WTC11 (cell line): ENCODE results near the gene PBX3. TPM values are rescaled to one million over a fixed set of nuclear protein-coding genes. Genes with fewer than 3 reads are reported as not detected.

Source experiments
- ATAC-seq: fragments of 200-7000 bp; cut with Tn5 transposase; 2 replicates; pipeline ENCODE4 v1.10.0; 2021; ENCODE audit warnings: mild to moderate bottlenecking, moderate library complexity
- CTCF ChIA-PET: fragments of 300-600 bp; sonication (Branson Sonifier 250); formaldehyde crosslinking; loops from one replicate; lab custom pipeline; 2021; ENCODE audit warnings: antibody characterized with exemption; lab: Charles Lee
- POLR2A ChIA-PET: fragments of 350-600 bp; sonication (Branson Sonifier 250); formaldehyde crosslinking; loops from one replicate; lab custom pipeline; 2021; ENCODE audit warnings: antibody characterized with exemption; lab: Charles Lee
- DNase-seq: peaks from one replicate; pipeline ENCODE4 v3.0.0; 2021; ENCODE audit warnings: low spot score
- H3K27ac Mint-ChIP-seq: 2 replicates; pipeline ENCODE4 v1.8.0; 2021; ENCODE audit warnings: mixed read lengths
- H3K27me3 Mint-ChIP-seq: 2 replicates; pipeline ENCODE4 v1.8.0; 2021; ENCODE audit warnings: low read depth, mild to moderate bottlenecking, moderate library complexity, mixed read lengths
- H3K36me3 Mint-ChIP-seq: 2 replicates; pipeline ENCODE4 v1.8.0; 2021; ENCODE audit warnings: mixed read lengths
- H3K4me1 Mint-ChIP-seq: 2 replicates; pipeline ENCODE4 v1.8.0; 2022; ENCODE audit warnings: mixed read lengths
- H3K4me3 Mint-ChIP-seq: 2 replicates; pipeline ENCODE4 v1.8.0; 2021; ENCODE audit warnings: mild to moderate bottlenecking, moderate library complexity, mixed read lengths
- H3K9me3 Mint-ChIP-seq: 2 replicates; pipeline ENCODE4 v1.8.0; 2021; ENCODE audit warnings: mixed read lengths
- ATF1 ChIP-seq: sonication (generic); formaldehyde crosslinking; IDR thresholded peaks from 2 replicates; pipeline ENCODE4 v1.8.1; 2023; ENCODE audit warnings: mild to moderate bottlenecking, moderate library complexity, missing genetic modification reagents
- ATF6 ChIP-seq: sonication (generic); formaldehyde crosslinking; IDR thresholded peaks from 2 replicates; pipeline ENCODE4 v1.8.1; 2023; ENCODE audit warnings: mild to moderate bottlenecking, missing genetic modification reagents
- CBFB ChIP-seq: sonication (generic); formaldehyde crosslinking; IDR thresholded peaks from 2 replicates; pipeline ENCODE4 v1.8.1; 2022; ENCODE audit warnings: mild to moderate bottlenecking, low read depth, missing genetic modification reagents
- ETV6 ChIP-seq: sonication (generic); formaldehyde crosslinking; IDR thresholded peaks from 2 replicates; pipeline ENCODE4 v1.8.1; 2022; ENCODE audit warnings: mild to moderate bottlenecking, missing genetic modification reagents
- FOXJ3 ChIP-seq: sonication (generic); formaldehyde crosslinking; IDR thresholded peaks from 2 replicates; pipeline ENCODE4 v1.9.0; 2021; ENCODE audit warnings: missing genetic modification reagents, mild to moderate bottlenecking, borderline replicate concordance
- HMGXB4 ChIP-seq: sonication (generic); formaldehyde crosslinking; IDR thresholded peaks from 2 replicates; pipeline ENCODE4 v1.8.1; 2023; ENCODE audit warnings: mild to moderate bottlenecking, moderate library complexity, missing genetic modification reagents
- KAT7 ChIP-seq: sonication (generic); formaldehyde crosslinking; IDR thresholded peaks from 2 replicates; pipeline ENCODE4 v1.8.1; 2023; ENCODE audit warnings: missing genetic modification reagents, mild to moderate bottlenecking, borderline replicate concordance
- NR2C2 ChIP-seq: sonication (generic); formaldehyde crosslinking; IDR thresholded peaks from 2 replicates; pipeline ENCODE4 v1.8.0; 2022; ENCODE audit warnings: mild to moderate bottlenecking, missing genetic modification reagents
- SOX15 ChIP-seq: fragments of 250-450 bp; sonication (Bioruptor Pico); IDR thresholded peaks from 2 replicates; pipeline ENCODE4 v1.9.0; 2021; ENCODE audit warnings: mild to moderate bottlenecking
- SP1 ChIP-seq: sonication (generic); formaldehyde crosslinking; conservative IDR thresholded peaks from 2 replicates; pipeline ENCODE4 v1.8.1; 2022; ENCODE audit warnings: missing genetic modification reagents
- USF2 ChIP-seq: sonication (generic); formaldehyde crosslinking; IDR thresholded peaks from 2 replicates; pipeline ENCODE4 v1.8.1; 2023; ENCODE audit warnings: mild to moderate bottlenecking, missing genetic modification reagents, moderate library complexity
- ZBTB21 ChIP-seq: sonication (generic); formaldehyde crosslinking; IDR thresholded peaks from 2 replicates; pipeline ENCODE4 v1.8.1; 2023; ENCODE audit warnings: mild to moderate bottlenecking, missing genetic modification reagents, borderline replicate concordance
- ZNF232 ChIP-seq: sonication (generic); formaldehyde crosslinking; IDR thresholded peaks from 2 replicates; pipeline ENCODE4 v1.8.0; 2022; ENCODE audit warnings: mild to moderate bottlenecking, missing genetic modification reagents
- ZNF317 ChIP-seq: sonication (generic); formaldehyde crosslinking; IDR thresholded peaks from 2 replicates; pipeline ENCODE4 v1.8.1; 2023; ENCODE audit warnings: low read depth, mild to moderate bottlenecking, moderate library complexity, missing genetic modification reagents, borderline replicate concordance
- ZNF423 ChIP-seq: fragments of 250-450 bp; sonication (Bioruptor Pico); IDR thresholded peaks from 2 replicates; pipeline ENCODE4 v2.1.2; 2022; ENCODE audit warnings: mild to moderate bottlenecking, moderate library complexity
- ZSCAN18 ChIP-seq: fragments of 250-450 bp; sonication (Bioruptor Pico); IDR thresholded peaks from 2 replicates; pipeline ENCODE4 v2.1.2; 2022; ENCODE audit warnings: mild to moderate bottlenecking, moderate library complexity
- total RNA-seq: library from RNA; stranded (reverse); gene quantifications from 3 replicates; pipeline ENCODE4 v1.2.3, GENCODE V29; 2021
- TF ChIP-seq, protein P1 (sequence below): sonication (generic); formaldehyde crosslinking; IDR thresholded peaks from 2 replicates; pipeline ENCODE4 v1.8.1; 2023; ENCODE audit warnings: mild to moderate bottlenecking, missing genetic modification reagents
- TF ChIP-seq, protein P2 (sequence below): fragments of 250-450 bp; sonication (Bioruptor Pico); IDR thresholded peaks from 2 replicates; pipeline ENCODE4 v1.9.0; 2021; ENCODE audit warnings: moderate library complexity, mild to moderate bottlenecking, inconsistent platforms, borderline replicate concordance
- TF ChIP-seq, protein P3 (sequence below): sonication (generic); formaldehyde crosslinking; IDR thresholded peaks from 2 replicates; pipeline ENCODE4 v1.8.0; 2023; ENCODE audit warnings: mild to moderate bottlenecking, missing genetic modification reagents
- TF ChIP-seq, protein P4 (sequence below): fragments of 250-450 bp; sonication (Bioruptor Pico); IDR thresholded peaks from 2 replicates; pipeline ENCODE4 v1.9.0; 2021; ENCODE audit warnings: mild to moderate bottlenecking

Gene PBX3
- total RNA-seq, 1 experiment from 2014 or later, result 48.5 TPM

- no peak for ATAC-seq
- H3K27me3 Mint-ChIP-seq, result no peaks in the 10 kb centered on the region; the same call in 1 of the 2 replicates
- POLR2A ChIA-PET, result no interaction called here
- peaks cover 19% of the 10 kb centered on the region for H3K36me3 Mint-ChIP-seq
- H3K9me3 Mint-ChIP-seq, result peaks cover 35% of the 10 kb centered on the region
- CTCF ChIA-PET, result no interaction called here
- TF ChIP-seq NR2C2 (CRISPR knock-in tag), result no peak
- TF ChIP-seq, protein P1, sequence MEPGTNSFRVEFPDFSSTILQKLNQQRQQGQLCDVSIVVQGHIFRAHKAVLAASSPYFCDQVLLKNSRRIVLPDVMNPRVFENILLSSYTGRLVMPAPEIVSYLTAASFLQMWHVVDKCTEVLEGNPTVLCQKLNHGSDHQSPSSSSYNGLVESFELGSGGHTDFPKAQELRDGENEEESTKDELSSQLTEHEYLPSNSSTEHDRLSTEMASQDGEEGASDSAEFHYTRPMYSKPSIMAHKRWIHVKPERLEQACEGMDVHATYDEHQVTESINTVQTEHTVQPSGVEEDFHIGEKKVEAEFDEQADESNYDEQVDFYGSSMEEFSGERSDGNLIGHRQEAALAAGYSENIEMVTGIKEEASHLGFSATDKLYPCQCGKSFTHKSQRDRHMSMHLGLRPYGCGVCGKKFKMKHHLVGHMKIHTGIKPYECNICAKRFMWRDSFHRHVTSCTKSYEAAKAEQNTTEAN (CRISPR knock-in tag), result no peak
- no peak for TF ChIP-seq ZNF317
- TF ChIP-seq ATF1 (CRISPR knock-in tag), result no peak
- no peak for TF ChIP-seq CBFB (CRISPR knock-in tag)
- TF ChIP-seq ZSCAN18 (CRISPR knock-in tag), result no peak
- TF ChIP-seq ETV6 (CRISPR knock-in tag), result no peak
- TF ChIP-seq SP1 (CRISPR knock-in tag), result no peak
- TF ChIP-seq, protein P2, sequence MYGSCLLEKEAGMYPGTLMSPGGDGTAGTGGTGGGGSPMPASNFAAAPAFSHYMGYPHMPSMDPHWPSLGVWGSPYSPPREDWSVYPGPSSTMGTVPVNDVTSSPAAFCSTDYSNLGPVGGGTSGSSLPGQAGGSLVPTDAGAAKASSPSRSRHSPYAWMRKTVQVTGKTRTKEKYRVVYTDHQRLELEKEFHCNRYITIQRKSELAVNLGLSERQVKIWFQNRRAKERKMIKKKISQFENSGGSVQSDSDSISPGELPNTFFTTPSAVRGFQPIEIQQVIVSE (CRISPR knock-in tag), result no peak
- TF ChIP-seq ZNF232 (CRISPR knock-in tag), result no peak
- TF ChIP-seq ZBTB21, result no peak
- no peak for TF ChIP-seq ZNF423
- no peak for TF ChIP-seq HMGXB4 (CRISPR knock-in tag)
- TF ChIP-seq KAT7, result no peak
- TF ChIP-seq, protein P3, sequence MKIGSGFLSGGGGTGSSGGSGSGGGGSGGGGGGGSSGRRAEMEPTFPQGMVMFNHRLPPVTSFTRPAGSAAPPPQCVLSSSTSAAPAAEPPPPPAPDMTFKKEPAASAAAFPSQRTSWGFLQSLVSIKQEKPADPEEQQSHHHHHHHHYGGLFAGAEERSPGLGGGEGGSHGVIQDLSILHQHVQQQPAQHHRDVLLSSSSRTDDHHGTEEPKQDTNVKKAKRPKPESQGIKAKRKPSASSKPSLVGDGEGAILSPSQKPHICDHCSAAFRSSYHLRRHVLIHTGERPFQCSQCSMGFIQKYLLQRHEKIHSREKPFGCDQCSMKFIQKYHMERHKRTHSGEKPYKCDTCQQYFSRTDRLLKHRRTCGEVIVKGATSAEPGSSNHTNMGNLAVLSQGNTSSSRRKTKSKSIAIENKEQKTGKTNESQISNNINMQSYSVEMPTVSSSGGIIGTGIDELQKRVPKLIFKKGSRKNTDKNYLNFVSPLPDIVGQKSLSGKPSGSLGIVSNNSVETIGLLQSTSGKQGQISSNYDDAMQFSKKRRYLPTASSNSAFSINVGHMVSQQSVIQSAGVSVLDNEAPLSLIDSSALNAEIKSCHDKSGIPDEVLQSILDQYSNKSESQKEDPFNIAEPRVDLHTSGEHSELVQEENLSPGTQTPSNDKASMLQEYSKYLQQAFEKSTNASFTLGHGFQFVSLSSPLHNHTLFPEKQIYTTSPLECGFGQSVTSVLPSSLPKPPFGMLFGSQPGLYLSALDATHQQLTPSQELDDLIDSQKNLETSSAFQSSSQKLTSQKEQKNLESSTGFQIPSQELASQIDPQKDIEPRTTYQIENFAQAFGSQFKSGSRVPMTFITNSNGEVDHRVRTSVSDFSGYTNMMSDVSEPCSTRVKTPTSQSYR, result no peak
- TF ChIP-seq FOXJ3 (CRISPR knock-in tag), result no peak
- TF ChIP-seq SOX15, result no peak
- TF ChIP-seq ATF6 (CRISPR knock-in tag), result no peak
- no peak for TF ChIP-seq USF2 (CRISPR knock-in tag)
- TF ChIP-seq, protein P4, sequence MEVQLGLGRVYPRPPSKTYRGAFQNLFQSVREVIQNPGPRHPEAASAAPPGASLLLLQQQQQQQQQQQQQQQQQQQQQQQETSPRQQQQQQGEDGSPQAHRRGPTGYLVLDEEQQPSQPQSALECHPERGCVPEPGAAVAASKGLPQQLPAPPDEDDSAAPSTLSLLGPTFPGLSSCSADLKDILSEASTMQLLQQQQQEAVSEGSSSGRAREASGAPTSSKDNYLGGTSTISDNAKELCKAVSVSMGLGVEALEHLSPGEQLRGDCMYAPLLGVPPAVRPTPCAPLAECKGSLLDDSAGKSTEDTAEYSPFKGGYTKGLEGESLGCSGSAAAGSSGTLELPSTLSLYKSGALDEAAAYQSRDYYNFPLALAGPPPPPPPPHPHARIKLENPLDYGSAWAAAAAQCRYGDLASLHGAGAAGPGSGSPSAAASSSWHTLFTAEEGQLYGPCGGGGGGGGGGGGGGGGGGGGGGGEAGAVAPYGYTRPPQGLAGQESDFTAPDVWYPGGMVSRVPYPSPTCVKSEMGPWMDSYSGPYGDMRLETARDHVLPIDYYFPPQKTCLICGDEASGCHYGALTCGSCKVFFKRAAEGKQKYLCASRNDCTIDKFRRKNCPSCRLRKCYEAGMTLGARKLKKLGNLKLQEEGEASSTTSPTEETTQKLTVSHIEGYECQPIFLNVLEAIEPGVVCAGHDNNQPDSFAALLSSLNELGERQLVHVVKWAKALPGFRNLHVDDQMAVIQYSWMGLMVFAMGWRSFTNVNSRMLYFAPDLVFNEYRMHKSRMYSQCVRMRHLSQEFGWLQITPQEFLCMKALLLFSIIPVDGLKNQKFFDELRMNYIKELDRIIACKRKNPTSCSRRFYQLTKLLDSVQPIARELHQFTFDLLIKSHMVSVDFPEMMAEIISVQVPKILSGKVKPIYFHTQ (CRISPR knock-in tag), result no peak
- no peak overlapping the region for H3K4me3 Mint-ChIP-seq
- no peaks in the 10 kb centered on the region for H3K4me1 Mint-ChIP-seq
- DNase-seq, result no peak
- H3K27ac Mint-ChIP-seq, result no peak overlapping the region
These were observed 235.7 kb downstream of the PBX3 start for GRCh38 chr9:125982798-125983406.
